ENCODE data around the gene KIF16B. TPM values are rescaled to one million over a fixed set of nuclear protein-coding genes. Genes with fewer than 3 reads are reported as not detected.

The KIF16B gene
- total and polyA plus RNA-seq, 4 donors: 5.9 to 20.3 (median 9.6) TPM

DNA sequence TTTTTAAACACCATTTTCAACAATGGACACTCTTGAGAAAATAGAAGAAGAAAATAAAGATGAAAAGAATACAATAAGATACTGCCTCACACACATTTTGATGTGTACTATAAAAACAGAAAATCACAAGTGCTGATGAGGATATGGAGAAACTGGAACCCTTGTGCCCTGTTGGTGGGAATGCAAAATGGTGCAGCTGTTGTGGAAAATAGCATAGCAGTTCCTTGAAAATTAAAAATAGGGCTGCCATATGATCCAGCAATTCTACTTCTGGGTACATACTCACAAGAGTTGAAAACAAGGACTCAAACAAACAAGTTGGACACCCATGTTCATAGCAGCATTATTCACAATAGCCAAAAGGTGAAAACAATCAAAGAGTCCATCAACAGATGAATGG, 173.0 kb downstream of the KIF16B start:
- Histone ChIP-seq H3K27me3 (ENCODE audit: control insufficient read depth in 3 of 3, insufficient read depth in 3 of 3, low read length in 2 of 3) (no peaks in the 10 kb centered on the region), H3K4me1 (ENCODE audit: control insufficient read depth in 5 of 5, insufficient read depth in 5 of 5, low read length in 5 of 5) (peaks cover 0 to 13% (median 8%) of the 10 kb centered on the region in 5 donors), H3K9ac (ENCODE audit: insufficient read depth in 1 of 2, low read length in 2 of 2) (no peak overlapping the region), H3K4me3 (no peak overlapping the region), H3K9me3 (ENCODE audit: control insufficient read depth in 4 of 4, insufficient read depth in 3 of 4, low read length in 3 of 4) (peaks cover 0 to 3% (median 0%) of the 10 kb centered on the region in 4 donors), H3K27ac (ENCODE audit: low read depth in 1 of 2, low read length in 1 of 2) (no peak overlapping the region), H3K36me3 (ENCODE audit: control insufficient read depth in 4 of 4, insufficient read depth in 4 of 4, low read length in 4 of 4) (peaks cover 0 to 14% (median 8%) of the 10 kb centered on the region in 4 donors)
- no peak for ATAC-seq (ENCODE audit: insufficient read depth, low FRiP score)
- no peak for TF ChIP-seq CTCF (IDR thresholded peaks at IDR 0.05; ENCODE audit: control extremely low read depth, extremely low read depth)
- no peak for DNase-seq

- Histone ChIP-seq H3K4me1 (ENCODE audit: control insufficient read depth in 5 of 5, insufficient read depth in 5 of 5, low read length in 5 of 5) (peaks cover 0 to 13% (median 8%) of the 10 kb centered on the region in 5 donors), H3K9me3 (ENCODE audit: control insufficient read depth in 4 of 4, insufficient read depth in 3 of 4, low read length in 3 of 4) (peaks cover 0 to 3% (median 0%) of the 10 kb centered on the region in 4 donors), H3K27ac (ENCODE audit: low read depth in 1 of 2, low read length in 1 of 2) (no peak overlapping the region), H3K9ac (ENCODE audit: insufficient read depth in 1 of 2, low read length in 2 of 2) (no peak overlapping the region), H3K27me3 (ENCODE audit: control insufficient read depth in 3 of 3, insufficient read depth in 3 of 3, low read length in 2 of 3) (no peaks in the 10 kb centered on the region), H3K36me3 (ENCODE audit: control insufficient read depth in 4 of 4, insufficient read depth in 4 of 4, low read length in 4 of 4) (peaks cover 0 to 10% (median 4%) of the 10 kb centered on the region in 4 donors), H3K4me3 (no peak overlapping the region)
- DNase-seq (no peak), ATAC-seq (ENCODE audit: insufficient read depth, low FRiP score) (no peak)
- no peak for TF ChIP-seq CTCF (IDR thresholded peaks at IDR 0.05; ENCODE audit: control extremely low read depth, extremely low read depth)
These were observed 173.4 kb downstream of the KIF16B start for GRCh38 chr20:16399801-16400200.

DNA sequence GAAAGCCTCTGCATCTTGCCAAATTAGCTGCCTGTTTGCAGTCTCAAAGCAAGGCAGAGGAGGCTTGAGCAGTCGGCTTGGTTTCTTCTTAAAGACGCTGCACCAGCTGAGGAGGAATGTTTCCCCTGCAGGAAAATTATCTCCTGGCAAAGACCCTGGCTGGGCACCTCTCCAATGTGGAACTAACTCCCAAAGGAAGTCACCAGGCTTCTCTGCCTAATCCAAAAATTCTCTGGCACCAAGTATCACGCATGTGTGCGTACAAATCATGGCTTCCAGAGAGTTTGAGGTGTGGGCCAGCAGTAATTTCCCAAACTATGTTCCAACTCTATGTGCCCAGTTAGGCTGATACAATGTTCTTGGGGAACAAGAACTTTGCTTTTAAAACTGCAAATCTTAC, 176.2 kb downstream of the KIF16B start:
- WGBS, 2 donors: 52 to 70% methylated on average over 4 of the region's 4 CpGs
- ATAC-seq (ENCODE audit: insufficient read depth, low FRiP score) (no peak), DNase-seq (peak; percentile 83 to 87 (median 86))
- Histone ChIP-seq H3K9ac (ENCODE audit: insufficient read depth in 1 of 2, low read length in 2 of 2) (no peak overlapping the region), H3K36me3 (ENCODE audit: control insufficient read depth in 4 of 4, insufficient read depth in 4 of 4, low read length in 4 of 4) (peaks cover 0 to 5% (median 2%) of the 10 kb centered on the region in 4 donors), H3K9me3 (ENCODE audit: control insufficient read depth in 4 of 4, insufficient read depth in 3 of 4, low read length in 3 of 4) (peaks cover 0 to 3% (median 0%) of the 10 kb centered on the region in 4 donors), H3K4me1 (ENCODE audit: control insufficient read depth in 5 of 5, insufficient read depth in 5 of 5, low read length in 5 of 5) (peaks cover 0 to 13% (median 8%) of the 10 kb centered on the region in 5 donors), H3K27me3 (ENCODE audit: control insufficient read depth in 3 of 3, insufficient read depth in 3 of 3, low read length in 2 of 3) (no peaks in the 10 kb centered on the region), H3K4me3 (no peak overlapping the region), H3K27ac (ENCODE audit: low read depth in 1 of 2, low read length in 1 of 2) (no peak overlapping the region)
- TF ChIP-seq CTCF (IDR thresholded peaks at IDR 0.05; ENCODE audit: control extremely low read depth, extremely low read depth): no peak

DNA sequence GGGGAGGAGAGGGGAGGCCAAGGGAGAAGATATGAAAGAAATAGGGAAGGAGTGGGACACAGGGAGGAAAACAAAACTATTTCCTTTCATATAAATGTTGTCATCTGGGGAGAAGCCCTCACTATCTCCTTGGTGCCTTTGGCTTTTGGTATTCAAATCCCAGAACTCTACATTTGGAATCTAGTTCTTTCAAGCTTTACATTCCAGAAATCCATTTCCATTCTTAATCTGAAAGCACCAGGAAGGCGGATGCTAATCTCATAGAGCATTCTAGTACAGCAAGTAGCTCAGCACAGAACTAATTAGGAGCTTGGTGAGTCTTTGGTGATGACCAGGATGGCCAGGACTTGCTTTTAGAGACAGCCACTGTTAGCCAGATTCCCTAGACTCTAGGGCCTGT, 177.9 kb downstream of the KIF16B start:
- Histone ChIP-seq H3K9me3 (ENCODE audit: control insufficient read depth in 4 of 4, insufficient read depth in 3 of 4, low read length in 3 of 4) (peaks cover 0 to 3% (median 0%) of the 10 kb centered on the region in 4 donors), H3K4me1 (ENCODE audit: control insufficient read depth in 5 of 5, insufficient read depth in 5 of 5, low read length in 5 of 5) (peaks cover 0 to 13% (median 8%) of the 10 kb centered on the region in 5 donors), H3K4me3 (no peak overlapping the region), H3K27ac (ENCODE audit: low read depth in 1 of 2, low read length in 1 of 2) (no peak overlapping the region), H3K9ac (ENCODE audit: insufficient read depth in 1 of 2, low read length in 2 of 2) (no peak overlapping the region), H3K27me3 (ENCODE audit: control insufficient read depth in 3 of 3, insufficient read depth in 3 of 3, low read length in 2 of 3) (no peaks in the 10 kb centered on the region), H3K36me3 (ENCODE audit: control insufficient read depth in 4 of 4, insufficient read depth in 4 of 4, low read length in 4 of 4) (peaks cover 0 to 8% (median 0%) of the 10 kb centered on the region in 4 donors)
- ATAC-seq (ENCODE audit: insufficient read depth, low FRiP score): no peak
- 86 to 96% methylated on average over 1 of the region's 1 CpG for WGBS, 2 donors
- TF ChIP-seq CTCF (IDR thresholded peaks at IDR 0.05; ENCODE audit: control extremely low read depth, extremely low read depth): no peak
- DNase-seq: no peak
